Eye (tissue), 1 donor: ENCODE data around the gene METAP1D.

Source experiments
- DNase-seq: peaks from one replicate; pipeline ENCODE4 v3.0.0-alpha.2; 2015

Gene METAP1D

GRCh38 chr2:172082105-172082943 is 82.6 kb downstream of the METAP1D start:
- peak; percentile 73 for DNase-seq

- DNase-seq, result peak; percentile 78
Observed at GRCh38 chr2:172082944-172083627, 83.3 kb downstream of the METAP1D start.

GRCh38 chr2:172083628-172084394 is 84.1 kb downstream of the METAP1D start:
- DNase-seq, result peak; percentile 75

- no peak for DNase-seq
Observed at GRCh38 chr2:172084395-172084644, 84.6 kb downstream of the METAP1D start.

GRCh38 chr2:172084645-172085459 is 85.1 kb downstream of the METAP1D start:
- peak; percentile 97 for DNase-seq

- no peak for DNase-seq
Observed at GRCh38 chr2:172085460-172086159, 85.9 kb downstream of the METAP1D start, which contains the start of gene DLX1. Gene DLX1 (plus strand): TSS chr2:172085507. CDS start chr2:172085678, 171 bp downstream.

- DNase-seq, result peak; percentile 66
Observed at GRCh38 chr2:172086241-172087206, 86.8 kb downstream of the METAP1D start.

GRCh38 chr2:172087207-172087779 is 87.5 kb downstream of the METAP1D start:
- DNase-seq, result peak; percentile 82

- peak; percentile 75 for DNase-seq
Observed at GRCh38 chr2:172087780-172088244, 88.1 kb downstream of the METAP1D start.

GRCh38 chr2:172088245-172089004 is 88.7 kb downstream of the METAP1D start:
- peak; percentile 76 for DNase-seq

GRCh38 chr2:172089005-172089504 is 89.3 kb downstream of the METAP1D start:
- no peak for DNase-seq

GRCh38 chr2:172089633-172090032 is 89.9 kb downstream of the METAP1D start:
- DNase-seq, result peak; percentile 48

GRCh38 chr2:172090044-172090961 is 90.5 kb downstream of the METAP1D start:
- DNase-seq, result peak; percentile 67

- DNase-seq, result peak; percentile 70
Observed at GRCh38 chr2:172091000-172091641, 91.4 kb downstream of the METAP1D start.

GRCh38 chr2:172091761-172092566 is 92.2 kb downstream of the METAP1D start:
- peak; percentile 70 for DNase-seq

- DNase-seq, result peak; percentile 76
Observed at GRCh38 chr2:172092716-172093415, 93.1 kb downstream of the METAP1D start.
